OCI-M2 (cell line): ENCODE results near the gene BCLAF1.
A peak's percentile ranks its signal among the peaks of the same experiment; 100 is the strongest.
"Not testable (repeated sequence)": the region's sequence is repeated elsewhere in the genome, so short reads cannot be mapped to it uniquely, and the experiment has no call there.

Source experiments
- DNase-seq: peaks from one replicate; lab custom pipeline; 2025; ENCODE audit not compliant: unreplicated experiment; lab: John Stamatoyannopoulos, UW

BCLAF1 gene

DNA sequence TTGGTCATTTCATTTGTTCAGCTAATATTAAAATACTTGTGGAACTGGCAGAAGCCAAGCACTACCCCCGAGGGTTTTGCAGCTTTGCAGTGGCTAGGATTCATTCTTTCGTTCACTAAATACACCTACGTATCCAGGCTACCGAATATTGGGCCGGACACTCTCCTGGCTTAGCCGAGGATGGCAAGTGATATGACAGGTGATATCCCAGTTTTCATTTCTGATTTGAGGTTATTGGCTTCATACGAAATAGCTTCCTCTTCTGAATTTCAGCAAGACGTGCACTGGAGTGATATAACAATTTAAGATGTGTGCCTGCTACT is 39.0 kb downstream of the BCLAF1 start:
- no peak for DNase-seq

DNA sequence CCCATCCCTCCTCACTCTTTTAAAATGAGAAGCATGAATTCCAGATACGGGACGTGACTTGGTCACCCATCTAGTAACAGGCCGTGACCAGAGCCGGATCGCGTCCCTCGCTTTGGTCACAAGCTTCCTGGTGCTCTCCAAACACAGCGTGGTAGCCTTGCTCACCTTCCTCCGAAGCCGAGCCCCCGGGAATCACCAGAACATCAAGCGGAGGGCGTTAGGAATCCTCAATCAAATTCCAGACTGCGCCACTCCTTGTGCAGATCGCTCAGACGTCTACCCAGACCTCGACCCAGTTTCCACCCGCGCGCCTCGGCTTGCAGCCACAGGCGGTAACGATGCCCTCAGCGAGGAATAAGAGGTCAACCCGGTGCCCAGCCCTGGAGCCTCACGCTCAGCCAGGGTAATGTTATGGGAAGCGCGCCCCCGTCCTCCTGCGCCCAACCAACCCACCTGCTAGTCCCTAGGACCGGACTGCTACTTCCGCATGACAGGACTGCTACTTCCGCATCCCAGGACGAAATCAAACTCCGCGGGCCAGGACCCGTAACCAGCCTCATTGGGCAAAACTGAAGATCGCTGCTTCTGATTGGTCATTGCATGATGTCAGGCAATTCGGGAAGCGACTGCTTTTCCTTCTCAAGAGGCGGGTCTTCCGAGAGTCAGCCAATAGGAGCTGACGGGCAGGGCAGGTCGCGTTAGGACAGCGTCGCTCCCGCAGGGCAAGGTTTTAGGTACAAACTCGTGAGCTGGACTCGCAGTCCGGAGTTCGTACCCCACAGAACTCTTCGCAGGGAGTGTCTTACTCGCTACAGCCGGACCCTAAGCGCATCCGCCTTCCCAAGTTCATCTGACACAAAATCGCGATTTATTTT is 39.6 kb downstream of the BCLAF1 start, which contains the start of gene MTFR2:
TSS of gene MTFR2 (minus strand) at position 501 of the 875 bp plus-strand sequence. CDS start 1,212 bp downstream, outside the sequence.
- DNase-seq: peak; percentile 95

DNA sequence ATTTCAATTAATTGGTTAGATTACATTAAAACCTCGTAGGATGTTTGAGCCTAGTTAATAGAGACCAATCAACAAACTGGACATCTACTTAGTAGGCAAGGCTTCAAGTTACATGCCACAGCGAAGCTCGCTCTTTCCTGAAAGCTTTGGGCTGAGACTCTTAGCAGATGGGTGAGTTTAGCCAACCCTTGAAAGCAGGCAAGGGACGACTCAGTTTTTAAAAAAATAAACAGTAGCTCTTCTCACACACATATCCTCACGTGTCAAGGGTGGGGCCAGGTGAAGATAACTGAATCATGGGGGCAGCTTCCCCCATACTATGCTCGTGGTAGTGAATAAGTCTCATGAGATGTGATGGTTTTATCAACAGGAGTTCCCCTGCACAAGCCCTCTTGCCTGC is 40.3 kb downstream of the BCLAF1 start:
- DNase-seq: no peak

DNA sequence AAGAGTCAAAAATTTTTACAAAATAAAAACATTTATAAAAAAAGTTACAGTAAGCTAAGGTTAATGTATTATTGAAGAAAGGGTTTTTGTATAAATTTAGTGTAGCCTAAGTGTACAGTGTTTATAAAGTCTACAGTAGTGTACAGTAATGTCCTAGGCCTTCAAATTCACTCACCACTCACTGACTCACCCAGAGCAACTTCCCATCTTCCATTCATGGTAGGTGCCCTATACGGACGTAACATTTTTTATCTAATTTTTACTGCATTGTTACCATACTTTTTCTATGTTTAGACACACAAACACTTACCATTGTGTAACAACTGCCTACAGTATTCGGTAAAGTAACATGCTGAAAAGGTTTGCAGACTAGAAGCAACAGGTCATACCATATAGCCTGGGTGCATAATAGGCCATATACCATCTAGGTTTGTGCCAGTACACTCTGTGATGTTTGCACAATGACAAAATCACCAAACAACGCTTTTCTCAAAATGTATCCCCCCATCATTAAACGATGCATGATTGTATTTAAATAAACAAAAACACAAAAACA is 45.5 kb downstream of the BCLAF1 start:
- DNase-seq: no peak

DNA sequence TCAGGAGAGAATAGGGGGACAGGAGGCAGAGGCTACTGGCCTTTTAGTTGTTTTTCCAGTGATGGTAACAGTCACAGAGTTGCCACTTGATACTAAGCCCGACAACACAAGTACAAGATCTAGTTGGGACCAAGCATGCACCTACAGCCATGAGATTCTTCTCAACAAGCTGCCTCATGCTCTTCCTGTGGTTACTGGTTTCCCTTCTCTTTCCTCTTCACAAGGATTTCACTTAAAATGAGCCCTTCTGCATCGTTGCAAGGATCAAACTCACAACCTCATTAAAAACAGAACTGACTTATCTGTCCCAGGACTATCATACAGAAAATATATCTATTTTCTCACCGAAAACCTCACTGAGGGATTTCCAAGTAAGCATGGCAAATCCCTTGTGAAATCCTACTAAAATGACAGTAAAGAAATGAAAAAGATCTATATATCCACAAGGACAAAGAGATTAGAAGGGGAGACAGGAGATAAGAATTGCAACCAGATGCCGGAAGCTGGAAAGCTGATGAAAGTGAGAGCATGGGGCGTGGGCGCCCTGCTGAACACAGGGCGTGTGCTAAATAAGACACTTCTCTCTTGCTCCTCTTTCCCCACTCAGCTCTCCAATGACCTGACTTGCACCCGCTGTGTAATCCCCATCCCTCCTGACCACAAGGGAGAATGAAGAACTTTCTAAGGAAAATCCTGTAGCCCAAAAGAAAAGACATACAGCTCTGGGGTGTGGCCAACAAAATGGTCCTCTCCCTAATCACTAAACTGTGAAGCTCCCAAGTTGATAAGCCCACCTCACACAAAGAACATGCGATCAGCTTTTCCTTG is 53.0 kb downstream of the BCLAF1 start:
- DNase-seq: no peak

DNA sequence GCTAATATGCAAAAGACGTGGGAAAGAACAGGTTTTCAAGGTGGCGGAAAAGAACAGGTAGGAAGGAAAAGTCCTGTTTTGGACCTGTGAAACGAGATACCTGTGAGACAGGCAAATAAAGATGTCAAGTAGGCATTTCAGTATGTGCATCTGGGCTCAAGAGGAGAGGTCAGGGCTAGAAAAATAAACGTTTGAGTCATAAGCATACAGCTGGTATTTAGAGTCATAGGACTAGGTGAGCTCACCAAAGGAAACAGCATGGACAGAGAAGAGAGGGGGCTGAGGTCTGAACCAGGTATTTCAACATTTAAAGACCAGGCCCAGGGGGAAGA is 54.4 kb downstream of the BCLAF1 start:
- no peak for DNase-seq

DNA sequence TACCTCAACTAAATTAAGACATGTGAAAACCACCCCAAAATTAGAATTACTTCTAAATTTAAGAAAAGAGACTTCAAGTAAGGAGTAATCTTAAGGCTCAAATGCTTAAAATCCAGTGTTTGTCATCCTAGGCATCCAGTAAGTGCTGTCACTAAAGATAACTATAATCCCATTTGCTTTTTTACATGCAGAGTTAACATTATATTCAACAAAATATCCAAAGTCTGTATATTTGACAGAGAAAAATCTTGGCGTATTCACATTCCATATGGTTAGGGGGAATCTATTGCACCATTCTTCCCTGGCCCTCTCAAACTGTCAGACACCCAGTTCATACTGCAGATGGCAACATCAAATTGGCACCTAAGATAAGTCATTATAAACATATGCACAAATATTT is 56.9 kb downstream of the BCLAF1 start:
- DNase-seq: no peak

DNA sequence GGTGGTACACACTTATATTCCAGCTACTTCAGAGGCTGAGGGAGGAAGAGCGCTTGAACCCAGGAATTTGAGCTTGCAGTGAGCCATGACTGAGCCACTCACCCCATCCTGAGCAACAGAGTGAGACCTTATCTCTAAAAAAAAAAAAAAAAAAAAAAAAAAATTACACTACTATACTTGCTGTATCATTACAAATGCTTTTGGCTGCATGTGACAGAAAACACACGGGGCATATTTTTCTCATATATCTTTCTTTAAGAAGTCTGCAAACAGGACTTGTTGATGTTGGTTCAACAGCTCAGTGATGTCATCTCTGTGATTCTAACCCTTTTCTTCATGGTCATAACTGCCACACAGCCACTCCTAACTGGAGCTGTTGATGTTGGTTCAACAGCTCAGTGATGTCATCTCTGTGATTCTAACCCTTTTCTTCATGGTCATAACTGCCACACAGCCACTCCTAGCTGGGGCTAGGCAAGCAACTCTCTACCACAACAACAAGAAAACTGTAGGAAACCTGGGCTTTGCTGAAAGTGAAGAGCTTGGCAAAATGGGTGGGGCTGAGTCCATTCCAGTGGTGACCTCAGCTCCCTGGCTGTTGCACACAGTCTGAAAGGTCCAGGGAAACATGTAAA is 59.3 kb downstream of the BCLAF1 start:
- no peak for DNase-seq

DNA sequence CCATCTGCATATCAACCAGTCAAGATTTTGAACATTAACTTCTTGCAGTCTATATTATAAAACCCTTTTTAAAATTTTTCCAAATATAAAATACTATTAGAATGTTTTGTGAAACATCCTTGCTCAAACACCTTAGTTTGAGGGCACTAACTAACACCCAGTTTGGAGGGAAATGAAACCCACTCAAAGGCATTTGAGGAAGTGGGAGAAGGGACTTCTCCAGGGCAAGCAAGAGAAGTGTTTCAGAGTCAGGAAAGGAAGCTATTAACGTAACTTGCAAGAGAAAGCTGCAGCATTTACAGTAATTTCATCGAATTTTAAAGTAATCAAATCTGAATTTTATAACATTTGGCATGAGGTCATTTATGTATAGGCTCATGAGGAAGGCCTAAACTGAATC is 60.8 kb downstream of the BCLAF1 start:
- DNase-seq: no peak

DNA sequence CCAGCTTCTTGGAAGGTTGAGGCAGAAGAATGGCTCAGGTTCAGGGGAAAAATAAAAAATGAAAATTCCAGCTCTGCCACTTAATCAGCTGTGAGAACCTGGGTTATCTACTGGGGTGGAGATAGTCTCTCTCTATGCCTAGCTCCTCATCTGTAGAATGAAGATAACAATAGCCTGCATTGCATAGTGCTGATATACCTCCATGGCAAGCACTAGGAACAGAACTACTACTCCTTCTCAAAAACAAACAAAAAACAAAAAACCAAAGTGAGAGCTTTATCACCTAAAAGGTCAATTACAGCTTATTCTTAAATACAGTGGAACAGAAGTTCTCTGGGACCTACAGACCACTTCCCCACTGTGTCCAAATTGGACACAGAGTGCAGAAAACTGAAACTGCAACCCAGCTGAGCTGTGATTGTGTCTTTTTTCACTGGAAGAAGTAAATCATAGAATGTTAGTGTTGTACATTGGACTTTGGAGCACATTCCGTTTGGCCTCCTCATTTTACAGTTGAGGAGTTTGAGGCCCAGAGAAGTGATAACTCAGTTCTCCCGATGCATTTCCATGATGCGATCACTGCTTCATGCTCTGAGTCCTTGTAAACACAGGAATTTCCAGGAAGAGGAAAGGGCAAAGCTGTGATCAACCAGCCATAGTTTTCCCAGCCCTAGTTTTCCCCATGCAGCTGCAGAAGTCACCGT is 62.8 kb downstream of the BCLAF1 start:
- DNase-seq: peak; percentile 79

DNA sequence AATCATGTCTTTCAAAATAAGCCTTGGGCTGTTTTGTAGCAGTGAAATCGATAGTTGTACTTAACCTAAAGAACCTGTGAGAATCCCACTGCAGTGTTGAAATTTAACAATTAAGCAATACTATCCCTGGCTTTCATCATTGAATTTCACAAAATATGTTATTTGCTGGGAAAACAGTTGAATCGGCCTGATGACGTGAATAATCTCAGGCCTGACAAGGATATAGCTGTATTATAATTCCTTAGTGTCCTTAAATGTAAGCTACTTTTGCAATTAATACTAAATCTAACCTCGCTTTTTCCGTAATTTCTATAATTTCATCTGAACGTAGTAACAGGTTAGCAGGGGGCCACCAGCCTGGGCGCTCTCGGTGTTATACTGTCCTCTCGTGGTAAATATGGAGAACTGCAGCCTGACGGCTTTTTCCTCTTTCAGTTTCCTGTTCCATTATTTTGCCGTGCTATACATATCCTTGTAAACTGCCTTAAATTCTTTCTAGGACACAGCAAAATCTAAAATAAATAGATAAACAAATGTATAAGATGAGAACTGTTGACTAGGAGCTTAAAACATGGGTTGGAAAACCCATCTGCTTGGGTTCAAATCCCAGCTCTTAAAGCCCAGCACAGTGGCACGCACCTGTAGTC is 63.5 kb downstream of the BCLAF1 start:
- peak; percentile 79 for DNase-seq

DNA sequence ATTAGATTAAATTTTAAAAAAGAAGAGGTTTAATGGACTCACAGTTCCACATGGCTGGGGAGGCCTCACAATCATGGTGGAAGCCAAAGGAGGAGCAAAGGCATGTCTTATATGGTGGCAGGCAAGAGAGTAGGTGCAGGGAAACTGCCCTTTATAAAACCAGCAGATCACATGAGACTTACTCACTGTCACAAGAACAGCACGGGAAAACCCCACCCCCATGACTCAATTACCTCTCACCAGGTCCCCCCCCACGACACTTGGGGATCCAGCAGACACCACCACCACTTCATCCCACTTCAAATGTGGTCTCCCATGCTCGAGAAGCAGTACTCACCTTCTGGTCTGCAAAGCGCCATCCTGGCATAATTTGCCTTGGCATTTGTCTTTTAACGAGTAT is 64.2 kb downstream of the BCLAF1 start:
- DNase-seq: no peak

DNA sequence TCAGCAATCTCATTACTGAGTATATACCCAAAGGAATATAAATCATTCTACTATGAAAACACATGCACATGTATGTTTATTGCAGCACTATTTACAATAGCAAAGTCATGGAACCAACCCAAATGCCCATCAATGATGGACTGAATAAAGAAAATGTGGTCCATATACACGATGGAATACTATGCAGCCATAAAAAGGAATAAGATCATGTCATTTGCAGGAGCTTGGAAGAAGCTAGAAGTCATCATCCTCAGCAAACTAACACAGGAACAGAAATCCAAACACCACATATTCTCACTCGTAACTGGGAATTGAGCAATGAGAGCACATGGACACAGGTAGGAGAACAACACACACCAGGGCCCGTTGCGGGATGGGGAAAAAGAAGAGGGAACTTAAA is 64.7 kb downstream of the BCLAF1 start:
- not testable (repeated sequence) for DNase-seq

DNA sequence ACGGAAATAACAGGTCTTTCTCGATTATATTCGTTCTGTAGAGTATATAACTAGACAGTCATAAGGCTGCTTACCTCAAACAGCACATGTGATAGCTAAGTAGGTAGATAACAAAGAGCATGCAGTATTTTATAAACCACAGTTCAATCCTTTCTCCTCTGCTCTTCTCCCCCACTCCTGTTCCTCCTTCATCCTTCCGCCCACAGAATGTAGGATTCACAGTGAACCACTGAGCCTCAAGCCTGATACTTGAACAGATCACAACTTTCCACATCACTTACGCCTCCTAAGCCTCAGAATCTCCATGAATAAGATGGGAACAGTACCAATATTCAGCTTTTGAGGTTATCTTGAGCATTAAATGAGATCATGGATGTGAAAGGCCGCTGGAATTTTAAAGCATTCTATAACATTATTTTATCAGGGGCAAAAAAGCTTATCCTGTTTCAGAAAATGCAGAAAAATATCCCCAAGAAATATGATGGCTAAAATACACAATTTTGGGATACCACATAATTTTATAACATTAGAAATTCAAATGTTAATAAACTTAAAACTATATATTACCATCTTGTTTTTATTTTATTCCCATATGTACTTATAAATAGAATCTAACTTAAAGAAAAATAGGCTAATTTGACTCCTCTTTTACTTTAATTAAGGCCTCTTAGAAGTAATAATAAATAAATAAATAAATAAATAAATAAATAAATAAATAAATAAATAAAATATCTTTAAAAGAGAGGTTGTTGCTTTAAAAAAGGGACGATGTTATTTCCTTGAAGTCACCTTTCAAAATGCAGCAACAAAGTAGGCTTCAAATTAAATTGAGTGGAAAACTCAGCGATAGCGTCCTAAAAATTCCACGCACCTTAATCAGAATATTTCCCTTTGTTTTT is 72.9 kb downstream of the BCLAF1 start:
- no peak for DNase-seq

DNA sequence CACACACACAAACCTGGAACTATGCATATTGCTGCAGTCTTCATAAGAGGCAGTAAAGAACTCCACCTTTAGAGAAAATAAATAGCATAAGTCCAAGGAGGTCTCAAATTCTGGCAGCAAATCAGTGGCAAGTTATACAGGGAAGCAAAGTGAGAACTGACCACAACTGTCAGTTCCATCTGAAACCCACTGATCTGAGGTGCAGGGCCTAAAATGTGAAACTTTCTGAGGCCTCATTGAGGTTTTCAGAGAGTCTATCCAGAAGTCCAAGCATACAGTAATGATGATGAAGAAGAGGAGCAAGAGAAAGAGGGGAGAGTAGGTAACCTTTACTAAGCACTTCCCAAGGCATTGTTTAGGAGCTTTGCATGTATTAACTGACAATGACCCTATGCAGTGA is 75.8 kb downstream of the BCLAF1 start:
- no peak for DNase-seq

DNA sequence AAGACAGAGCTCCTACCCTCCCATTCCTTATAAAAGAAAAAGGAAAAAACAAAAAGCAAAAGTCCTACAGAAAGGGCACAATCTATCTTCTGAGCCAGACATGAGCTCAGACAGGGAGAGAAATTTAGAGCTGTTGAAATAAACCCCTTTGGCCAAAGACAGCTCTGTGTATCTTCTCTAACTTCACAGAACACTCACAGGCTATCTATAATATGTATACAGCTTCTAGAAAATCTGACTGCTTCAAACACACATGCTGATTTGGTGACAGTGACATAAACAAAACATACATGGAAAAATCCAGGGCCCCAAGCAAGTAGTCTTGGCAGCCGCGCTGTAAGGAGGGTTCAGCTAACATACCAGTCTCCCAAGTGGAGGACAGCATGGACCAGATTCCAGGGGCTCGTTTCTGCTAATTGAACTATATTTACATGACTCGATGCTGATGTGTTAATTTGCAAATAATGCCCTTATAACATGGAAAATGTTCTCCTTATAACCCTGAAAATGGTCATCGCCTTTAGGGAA is 76.6 kb downstream of the BCLAF1 start:
- DNase-seq: no peak

DNA sequence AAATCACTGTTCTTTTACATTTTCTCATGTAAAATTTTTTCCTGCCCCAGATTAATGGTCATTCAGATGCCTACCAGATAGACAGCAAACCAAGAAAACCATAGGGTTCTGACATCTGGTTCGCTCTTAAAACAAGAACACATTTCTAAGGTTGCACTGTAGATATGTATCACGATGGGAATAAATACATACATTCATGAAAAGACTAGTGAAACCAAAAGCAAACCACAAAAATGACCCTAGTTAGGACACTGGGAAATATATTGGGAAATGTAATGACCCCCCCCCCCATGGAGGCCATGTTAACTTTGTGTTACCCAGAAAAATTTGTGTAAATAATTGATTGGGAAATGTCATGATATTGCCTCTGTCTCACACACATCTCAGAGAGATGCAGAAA is 77.0 kb downstream of the BCLAF1 start:
- DNase-seq: no peak

DNA sequence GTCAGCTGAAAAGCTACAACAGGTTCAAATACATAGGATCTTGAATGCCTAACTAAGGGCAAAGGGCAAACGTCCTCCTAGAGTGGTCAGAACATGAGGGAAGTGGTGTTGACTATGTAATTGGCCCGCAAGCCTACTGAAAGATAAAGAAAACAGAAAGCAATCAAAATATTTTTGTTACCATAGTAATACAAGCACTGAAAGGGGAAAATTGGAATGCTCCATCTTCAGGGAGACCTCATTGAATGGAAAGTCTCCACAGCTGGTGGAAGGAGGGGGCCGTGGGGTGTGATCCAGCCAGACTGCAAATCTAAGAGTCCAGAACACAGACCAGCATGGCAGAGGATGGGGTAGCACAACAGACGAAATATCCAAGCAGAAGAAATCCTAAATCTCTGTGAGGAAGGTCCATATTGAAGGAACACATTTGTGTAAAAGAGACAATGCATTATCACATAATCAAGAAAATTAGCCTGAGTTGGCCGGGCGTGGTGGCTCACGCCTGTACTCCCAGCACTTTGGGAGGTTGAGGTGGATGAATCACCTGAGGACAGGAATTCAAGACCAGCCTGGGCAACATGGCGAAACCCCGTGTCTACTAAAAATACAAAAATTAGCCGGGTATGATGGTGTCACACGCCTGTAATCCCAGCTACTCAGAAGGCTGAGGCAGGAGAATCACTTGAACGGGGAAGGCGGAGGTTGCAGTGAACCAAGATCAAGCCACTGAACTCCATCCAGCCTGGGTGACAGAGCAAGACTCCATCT is 79.1 kb downstream of the BCLAF1 start:
- DNase-seq: no peak
